CD4-positive, alpha-beta memory T cell (primary cell): ENCODE measurements around the gene TAS2R40. TPM values are rescaled to one million over a fixed set of nuclear protein-coding genes. Genes with fewer than 3 reads are reported as not detected.
A peak's percentile ranks its signal among the peaks of the same experiment; 100 is the strongest.
"Not testable (repeated sequence)": the region's sequence is repeated elsewhere in the genome, so short reads cannot be mapped to it uniquely, and the experiment has no call there.

ENCODE experiments used
- CTCF ChIA-PET: fragments of 350-600 bp; sonication (Branson Sonifier 250); formaldehyde crosslinking; loops from one replicate; lab custom pipeline; 2021; ENCODE audit warnings: inconsistent platforms; ENCODE audit not compliant: partially characterized antibody; lab: Charles Lee
- POLR2A ChIA-PET: fragments of 350-600 bp; sonication (Branson Sonifier 250); formaldehyde crosslinking; loops from one replicate; lab custom pipeline; 2021; ENCODE audit not compliant: partially characterized antibody; lab: Charles Lee
- DNase-seq, 5 donors: peaks; one replicate each; pipeline versions ENCODE4 v3.0.0 to v3.0.0-alpha.2; 2020 to 2022; ENCODE audit warnings: mixed read lengths in 1 of 5
- H3K27ac ChIP-seq: one replicate; pipeline ENCODE4 v1.7.0; 2013; ENCODE audit warnings: low read depth, low read length
- H3K27me3 ChIP-seq: 2 replicates; pipeline ENCODE4 v1.7.0; 2013; ENCODE audit warnings: mild to moderate bottlenecking, low read length, moderate library complexity; ENCODE audit not compliant: insufficient read depth
- H3K36me3 ChIP-seq: 2 replicates; pipeline ENCODE4 v1.7.0; 2013; ENCODE audit warnings: mild to moderate bottlenecking, low read length, moderate library complexity; ENCODE audit not compliant: insufficient read depth
- H3K4me1 ChIP-seq: 2 replicates; pipeline ENCODE4 v1.7.0; 2013; ENCODE audit warnings: mild to moderate bottlenecking, low read length, moderate library complexity; ENCODE audit not compliant: insufficient read depth
- H3K4me3 ChIP-seq, 2 donors: one replicate each; pipeline ENCODE4 v1.7.0; 2013; ENCODE audit warnings: low read length in 2 of 2, mild to moderate bottlenecking in 1 of 2
- H3K9me3 ChIP-seq, 2 donors: one replicate each; pipeline ENCODE4 v1.7.0; 2013; ENCODE audit warnings: low read length in 2 of 2, control low read depth in 1 of 2; ENCODE audit not compliant: control insufficient read depth in 1 of 2
- H3K27ac Mint-ChIP-seq, 7 donors: one replicate each; pipeline ENCODE4 v1.8.0; 2020 to 2021; ENCODE audit warnings: mixed read lengths in 7 of 7, mild to moderate bottlenecking in 6 of 7, inconsistent platforms in 3 of 7, moderate library complexity in 3 of 7
- H3K27me3 Mint-ChIP-seq, 2 donors: one replicate each; pipeline ENCODE4 v1.8.0; 2020 to 2021; ENCODE audit warnings: mixed read lengths in 2 of 2
- H3K36me3 Mint-ChIP-seq, 2 donors: one replicate each; pipeline ENCODE4 v1.8.0; 2020 to 2021; ENCODE audit warnings: mixed read lengths in 2 of 2, inconsistent platforms in 1 of 2, mild to moderate bottlenecking in 1 of 2
- H3K4me1 Mint-ChIP-seq, 4 donors: one replicate each; pipeline ENCODE4 v1.8.0; 2020 to 2021; ENCODE audit warnings: mixed read lengths in 4 of 4, mild to moderate bottlenecking in 1 of 4
- H3K4me3 Mint-ChIP-seq, 8 donors: one replicate each; pipeline ENCODE4 v1.8.0; 2020 to 2021; ENCODE audit warnings: mixed read lengths in 8 of 8, mild to moderate bottlenecking in 7 of 8, moderate library complexity in 6 of 8, inconsistent platforms in 3 of 8
- H3K9me3 Mint-ChIP-seq, 8 donors: one replicate each; pipeline ENCODE4 v1.8.0; 2020 to 2021; ENCODE audit warnings: mixed read lengths in 8 of 8, mild to moderate bottlenecking in 5 of 8, inconsistent platforms in 3 of 8, moderate library complexity in 1 of 8
- intact Hi-C: fragments of 100-400 bp; cut with micrococcal nuclease; formaldehyde crosslinking; loops from one replicate; pipeline ENCODE4 v1.15.1; 2023
- polyA plus RNA-seq, 2 donors: library from polyadenylated mRNA; unstranded; fragments of 300-500 nt; fragmentation: Illumina TruSeq; gene quantifications; one replicate each; pipeline ENCODE4 v1.2.3, GENCODE V29; 2021
- total RNA-seq, 2 experiments: library from RNA; stranded (reverse); gene quantifications; one replicate each; pipeline ENCODE4 v1.2.3, GENCODE V29; 2021

Gene TAS2R40
- total and polyA plus RNA-seq, 4 experiments from 2014 or later = not detected

GRCh38 chr7:143261901-143262300, 40.1 kb downstream of the TAS2R40 start:
- H3K4me1 Mint-ChIP-seq = peaks cover 45 to 82% (median 64%) of the 10 kb centered on the region in 4 donors
- peak overlapping the region; percentile 91 to 95 (median 94) for H3K27ac Mint-ChIP-seq
- CTCF ChIA-PET = interaction anchor here (2.0 to 16.6 kb wide), 5 partner anchors 11 to 118 kb away, joined by 6 to 252 read pairs (median 7); no protein-coding TSS in a partner anchor
- Histone ChIP-seq H3K4me1 (peaks cover 74% of the 10 kb centered on the region), H3K9me3 (no peaks in the 10 kb centered on the region), H3K27me3 (no peaks in the 10 kb centered on the region), H3K36me3 (peaks cover 10% of the 10 kb centered on the region), H3K4me3 (no peak overlapping the region), H3K27ac (no peak overlapping the region)
- DNase-seq = no peak
- peaks cover 26 to 28% of the 10 kb centered on the region in 2 donors for H3K36me3 Mint-ChIP-seq
- H3K4me3 Mint-ChIP-seq = peak overlapping the region; percentile 80 to 99 (median 96)
- POLR2A ChIA-PET = interaction anchor here (2.4 to 13.2 kb wide), 5 partner anchors 11 to 454 kb away, joined by 8 to 163 read pairs (median 43); partner anchors contain the start of gene CASP2
- intact Hi-C loops = loop anchor here (2.0 kb wide), 1 partner anchor 17 kb away; no protein-coding TSS in a partner anchor
- H3K27me3 Mint-ChIP-seq = no peaks in the 10 kb centered on the region
- H3K9me3 Mint-ChIP-seq = peaks cover 0 to 3% (median 0%) of the 10 kb centered on the region in 8 donors

DNA sequence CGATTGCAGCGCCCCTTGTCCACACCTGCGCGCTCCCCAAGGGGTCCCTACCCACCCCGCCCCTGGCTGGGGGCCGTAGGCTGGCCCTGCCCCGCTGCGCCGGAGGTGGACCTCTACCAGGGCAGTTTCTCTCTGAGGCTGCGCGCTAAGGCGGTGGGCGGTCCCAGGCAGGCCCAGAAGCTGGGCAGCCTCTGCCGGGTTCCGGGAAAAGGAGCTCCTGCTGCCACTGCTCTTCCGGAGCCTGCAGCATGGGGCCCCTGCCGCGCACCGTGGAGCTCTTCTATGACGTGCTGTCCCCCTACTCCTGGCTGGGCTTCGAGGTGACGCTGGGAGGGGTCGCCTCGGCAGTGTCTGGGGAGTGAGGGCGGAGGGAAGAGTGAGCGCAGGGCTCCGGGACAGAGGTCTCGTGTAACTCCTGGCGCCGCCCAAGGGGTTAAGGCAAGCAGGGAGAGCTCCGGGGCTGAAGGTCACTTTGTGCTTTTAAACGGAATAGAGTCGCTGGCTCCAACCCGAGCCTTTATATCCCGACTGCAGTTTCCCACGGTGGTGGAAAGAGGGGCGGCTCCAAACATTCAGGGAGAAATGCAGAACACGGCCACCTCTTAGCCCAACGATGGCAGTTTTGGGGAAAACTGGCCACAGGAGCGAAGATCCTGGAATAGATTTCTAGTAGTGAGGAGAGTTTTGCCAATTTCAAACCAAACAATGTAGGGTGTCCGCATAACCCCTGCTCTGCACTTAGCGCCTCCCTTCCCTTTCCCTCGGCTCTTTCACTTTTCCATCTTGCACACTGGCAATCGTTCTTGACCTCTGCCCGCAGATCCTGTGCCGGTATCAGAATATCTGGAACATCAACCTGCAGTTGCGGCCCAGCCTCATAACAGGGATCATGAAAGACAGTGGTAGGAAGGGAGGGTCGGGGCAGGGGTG, 41.7 kb downstream of the TAS2R40 start, which contains the start of gene GSTK1:
GSTK1 (plus strand) TSS at position 176 of the 930 bp plus-strand sequence; CDS start at position 249, 73 bp downstream.
- intact Hi-C loops = loop anchor here (1.0 to 2.0 kb wide), 4 partner anchors 12 to 25 kb away; partner anchors contain the start of gene CASP2
- POLR2A ChIA-PET = interaction anchor here (0.7 to 13.2 kb wide), 28 partner anchors 9 to 1549 kb away, joined by 3 to 163 read pairs (median 7); partner anchors contain the start of gene CASP2
- peak; percentile 69 to 86 (median 75) for DNase-seq
- Histone ChIP-seq H3K36me3 (peaks cover 25% of the 10 kb centered on the region), H3K4me1 (peaks cover 72% of the 10 kb centered on the region), H3K27ac (peak within 1 kb of the TSS; percentile 89), H3K27me3 (no peaks in the 10 kb centered on the region), H3K9me3 (no peaks in the 10 kb centered on the region), H3K4me3 (peak within 1 kb of the TSS; percentile 89 to 90)
- Mint-ChIP-seq H3K27ac (peak within 1 kb of the TSS; percentile 91 to 98 (median 94)), H3K36me3 (peaks cover 29 to 44% of the 10 kb centered on the region in 2 donors), H3K4me3 (peak within 1 kb of the TSS; percentile 93 to 99 (median 96)), H3K27me3 (no peaks in the 10 kb centered on the region), H3K4me1 (peaks cover 40 to 81% (median 62%) of the 10 kb centered on the region in 4 donors), H3K9me3 (peaks cover 0 to 3% (median 0%) of the 10 kb centered on the region in 8 donors)
- CTCF ChIA-PET = interaction anchor here (0.9 to 16.6 kb wide), 19 partner anchors 9 to 154 kb away, joined by 3 to 252 read pairs (median 5); partner anchors contain the start of genes CASP2 and EPHA1

- DNase-seq, H3K9me3 Mint-ChIP-seq, intact Hi-C loops, H3K9me3 ChIP-seq, H3K27me3 Mint-ChIP-seq, H3K27me3 ChIP-seq: not testable (repeated sequence)
- Mint-ChIP-seq H3K4me1 (peaks cover 37 to 76% (median 60%) of the 10 kb centered on the region in 4 donors), H3K36me3 (peaks cover 29 to 51% of the 10 kb centered on the region in 2 donors), H3K4me3 (peak overlapping the region; percentile 93 to 99 (median 96)), H3K27ac (peak overlapping the region; percentile 85 to 98 (median 94))
- Histone ChIP-seq H3K36me3 (peaks cover 31% of the 10 kb centered on the region), H3K27ac (peak overlapping the region; percentile 89), H3K4me1 (peaks cover 72% of the 10 kb centered on the region), H3K4me3 (peak overlapping the region; percentile 89 to 90)
- POLR2A ChIA-PET = interaction anchor here (0.7 to 13.2 kb wide), 21 partner anchors 9 to 466 kb away, joined by 3 to 163 read pairs (median 8); partner anchors contain the start of genes CASP2 and EPHA1
- CTCF ChIA-PET = interaction anchor here (1.1 to 16.6 kb wide), 10 partner anchors 15 to 153 kb away, joined by 3 to 252 read pairs (median 6); partner anchors contain the start of gene CASP2
Observed at GRCh38 chr7:143264196-143264568, 42.3 kb downstream of the TAS2R40 start.

- H3K27ac ChIP-seq = peak overlapping the region; percentile 89
- H3K36me3 Mint-ChIP-seq = peaks cover 38 to 60% of the 10 kb centered on the region in 2 donors
- no peaks in the 10 kb centered on the region for H3K27me3 Mint-ChIP-seq
- CTCF ChIA-PET = interaction anchor here (1.0 to 16.6 kb wide), 10 partner anchors 14 to 151 kb away, joined by 3 to 252 read pairs (median 6); partner anchors contain the start of gene CASP2
- peaks cover 68% of the 10 kb centered on the region for H3K4me1 ChIP-seq
- intact Hi-C loops = no loop called here
- no peaks in the 10 kb centered on the region for H3K27me3 ChIP-seq
- peak overlapping the region in 1 of 2 donors; percentile 90 for H3K4me3 ChIP-seq
- H3K4me1 Mint-ChIP-seq = peaks cover 31 to 72% (median 53%) of the 10 kb centered on the region in 4 donors
- DNase-seq = no peak
- H3K4me3 Mint-ChIP-seq = peak overlapping the region; percentile 93 to 99 (median 96)
- H3K27ac Mint-ChIP-seq = peak overlapping the region; percentile 85 to 98 (median 94)
- peaks cover 0 to 3% (median 0%) of the 10 kb centered on the region in 8 donors for H3K9me3 Mint-ChIP-seq
- peaks cover 37% of the 10 kb centered on the region for H3K36me3 ChIP-seq
- H3K9me3 ChIP-seq = no peaks in the 10 kb centered on the region
- POLR2A ChIA-PET = interaction anchor here (0.7 to 13.2 kb wide), 14 partner anchors 8 to 144 kb away, joined by 3 to 163 read pairs (median 14); partner anchors contain the start of genes CASP2 and EPHA1
Observed at GRCh38 chr7:143265017-143265693, 43.3 kb downstream of the TAS2R40 start.

- Mint-ChIP-seq H3K36me3 (peaks cover 38 to 55% of the 10 kb centered on the region in 2 donors), H3K27ac (peak overlapping the region in 6 of 7 donors; percentile 19 to 94 (median 69)), H3K4me1 (peaks cover 24 to 49% (median 36%) of the 10 kb centered on the region in 4 donors), H3K27me3 (no peaks in the 10 kb centered on the region), H3K9me3 (peaks cover 0 to 2% (median 0%) of the 10 kb centered on the region in 8 donors), H3K4me3 (peak overlapping the region in 1 of 8 donors; percentile 7)
- ChIA-PET POLR2A (interaction anchor here (0.8 to 13.2 kb wide), 9 partner anchors 9 to 29 kb away, joined by 3 to 163 read pairs (median 6); partner anchors contain the start of gene CASP2), CTCF (interaction anchor here (1.1 to 16.6 kb wide), 3 partner anchors 10 to 30 kb away, joined by 4 to 252 read pairs (median 5); no protein-coding TSS in a partner anchor)
- no peak overlapping the region for H3K4me3 ChIP-seq
- no peak overlapping the region for H3K27ac ChIP-seq
- intact Hi-C loops = no loop called here
- no peaks in the 10 kb centered on the region for H3K9me3 ChIP-seq
- no peaks in the 10 kb centered on the region for H3K27me3 ChIP-seq
- peaks cover 51% of the 10 kb centered on the region for H3K4me1 ChIP-seq
- peaks cover 37% of the 10 kb centered on the region for H3K36me3 ChIP-seq
- DNase-seq = no peak
Observed at GRCh38 chr7:143269251-143269650, 47.4 kb downstream of the TAS2R40 start.

- Histone ChIP-seq H3K4me3 (no peak overlapping the region), H3K4me1 (peaks cover 32% of the 10 kb centered on the region), H3K27me3 (no peaks in the 10 kb centered on the region), H3K9me3 (no peaks in the 10 kb centered on the region), H3K27ac (no peak overlapping the region), H3K36me3 (peaks cover 29% of the 10 kb centered on the region)
- ChIA-PET POLR2A (interaction anchor here (1.1 to 3.6 kb wide), 5 partner anchors 8 to 31 kb away, joined by 3 to 36 read pairs (median 4); partner anchors contain the start of genes CASP2 and GSTK1), CTCF (interaction anchor here (1.0 to 2.5 kb wide), 3 partner anchors 16 to 31 kb away, joined by 3 to 14 read pairs (median 12); no protein-coding TSS in a partner anchor)
- peaks cover 21 to 42% of the 10 kb centered on the region in 2 donors for H3K36me3 Mint-ChIP-seq
- peaks cover 11 to 29% (median 19%) of the 10 kb centered on the region in 4 donors for H3K4me1 Mint-ChIP-seq
- no peaks in the 10 kb centered on the region for H3K27me3 Mint-ChIP-seq
- no peak for DNase-seq
- intact Hi-C loops = no loop called here
- no peak overlapping the region for H3K4me3 Mint-ChIP-seq
- no peaks in the 10 kb centered on the region for H3K9me3 Mint-ChIP-seq
- H3K27ac Mint-ChIP-seq = peak overlapping the region in 5 of 7 donors; percentile 6 to 80 (median 33)
Observed at GRCh38 chr7:143271240-143271639, 49.4 kb downstream of the TAS2R40 start.
